Spleen (tissue), 7 donors: ENCODE measurements around the gene CDHR2.

Experiments used
- POLR2AphosphoS5 ChIP-seq, 3 donors: sonication (generic); formaldehyde crosslinking; IDR thresholded peaks; one replicate each; pipeline ENCODE4 v1.5.1; 2017; ENCODE audit warnings: antibody characterized with exemption in 3 of 3
- TF ChIP-seq, protein P1 (sequence below), 11 experiments: fragments of 200-600 bp in 7 of 11; fragments of 450-650 bp in 4 of 11; sonication (generic) in 4 of 11; IDR thresholded peaks in 8 of 11; conservative IDR thresholded peaks in 3 of 11; 1 replicate in 7 of 11; 2 replicates in 4 of 11; pipeline versions ENCODE4 v1.4.0 to v1.8.0; 2016 to 2021; ENCODE audit warnings: antibody characterized with exemption in 11 of 11, inconsistent platforms in 4 of 11, mild to moderate bottlenecking in 1 of 11
- donor health status: DM: no; HTN: no; CAD: no; lungs with moderate emphysema.
- donor health status: DM: no; HTN: no; CAD: no.
- donor health status: DM: no; HTN: no; CAD: no.

DNA sequence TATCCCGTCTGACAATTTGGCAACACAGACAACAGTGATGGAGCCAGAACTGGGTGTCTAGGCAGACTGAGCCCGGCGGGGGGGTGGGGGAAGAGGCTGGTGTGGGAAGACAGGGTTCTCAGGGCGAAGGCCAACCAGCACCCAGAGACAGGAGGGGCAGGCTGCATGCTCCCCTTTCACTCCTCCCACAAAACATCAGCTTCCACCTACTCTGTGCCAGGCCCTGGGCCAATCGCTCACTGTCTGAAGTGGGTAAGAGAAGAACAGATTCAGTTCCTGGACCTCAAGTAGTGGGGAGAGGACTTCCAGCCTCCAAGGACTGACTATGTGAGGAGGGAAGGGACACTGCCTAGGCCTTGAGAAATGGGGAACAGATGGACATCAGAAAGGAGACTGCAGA lies 78.4 kb downstream of the CDHR2 start:
- TF ChIP-seq POLR2AphosphoS5 (IDR thresholded peaks at IDR 0.05) = no peak
- TF ChIP-seq, protein P1, sequence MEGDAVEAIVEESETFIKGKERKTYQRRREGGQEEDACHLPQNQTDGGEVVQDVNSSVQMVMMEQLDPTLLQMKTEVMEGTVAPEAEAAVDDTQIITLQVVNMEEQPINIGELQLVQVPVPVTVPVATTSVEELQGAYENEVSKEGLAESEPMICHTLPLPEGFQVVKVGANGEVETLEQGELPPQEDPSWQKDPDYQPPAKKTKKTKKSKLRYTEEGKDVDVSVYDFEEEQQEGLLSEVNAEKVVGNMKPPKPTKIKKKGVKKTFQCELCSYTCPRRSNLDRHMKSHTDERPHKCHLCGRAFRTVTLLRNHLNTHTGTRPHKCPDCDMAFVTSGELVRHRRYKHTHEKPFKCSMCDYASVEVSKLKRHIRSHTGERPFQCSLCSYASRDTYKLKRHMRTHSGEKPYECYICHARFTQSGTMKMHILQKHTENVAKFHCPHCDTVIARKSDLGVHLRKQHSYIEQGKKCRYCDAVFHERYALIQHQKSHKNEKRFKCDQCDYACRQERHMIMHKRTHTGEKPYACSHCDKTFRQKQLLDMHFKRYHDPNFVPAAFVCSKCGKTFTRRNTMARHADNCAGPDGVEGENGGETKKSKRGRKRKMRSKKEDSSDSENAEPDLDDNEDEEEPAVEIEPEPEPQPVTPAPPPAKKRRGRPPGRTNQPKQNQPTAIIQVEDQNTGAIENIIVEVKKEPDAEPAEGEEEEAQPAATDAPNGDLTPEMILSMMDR (IDR thresholded peaks at IDR 0.05 in 8 of 11, conservative IDR thresholded peaks at IDR 0.05 in 3 of 11) = no peak
